Mesodermal cell (in vitro differentiated cells): Measurements from ENCODE around the gene MAMDC4.

Source experiments
- H3K27ac ChIP-seq: 2 replicates; pipeline ENCODE4 v1.7.0; 2013; ENCODE audit warnings: mild to moderate bottlenecking, low read depth, low read length, moderate library complexity; ENCODE audit not compliant: severe bottlenecking
- H3K36me3 ChIP-seq: 2 replicates; pipeline ENCODE4 v1.7.1; 2013; ENCODE audit warnings: mild to moderate bottlenecking, low read length, moderate library complexity; ENCODE audit not compliant: control insufficient read depth, insufficient read depth
- H3K4me1 ChIP-seq: one replicate; pipeline ENCODE4 v1.7.1; 2013; ENCODE audit warnings: mild to moderate bottlenecking, low read length; ENCODE audit not compliant: insufficient read depth, control insufficient read depth, poor library complexity, severe bottlenecking
- H3K4me3 ChIP-seq: 2 replicates; pipeline ENCODE4 v1.7.0; 2013; ENCODE audit warnings: low read length, control low read depth, mild to moderate bottlenecking; ENCODE audit not compliant: insufficient read depth, poor library complexity, severe bottlenecking; ENCODE audit errors: extremely low read depth
- H3K9me3 ChIP-seq: 2 replicates; pipeline ENCODE4 v1.7.1; 2013; ENCODE audit warnings: mild to moderate bottlenecking, low read length, moderate library complexity; ENCODE audit not compliant: control insufficient read depth
- WGBS, 2 experiments: methylation state at CpG; one replicate each; pipeline ENCODE4 v1.1.5; 2013; ENCODE audit warnings: missing lambda C conversion rate in 2 of 2; ENCODE audit not compliant: insufficient coverage in 2 of 2; 5-methylcytosine and 5-hydroxymethylcytosine counted together

MAMDC4 gene

DNA sequence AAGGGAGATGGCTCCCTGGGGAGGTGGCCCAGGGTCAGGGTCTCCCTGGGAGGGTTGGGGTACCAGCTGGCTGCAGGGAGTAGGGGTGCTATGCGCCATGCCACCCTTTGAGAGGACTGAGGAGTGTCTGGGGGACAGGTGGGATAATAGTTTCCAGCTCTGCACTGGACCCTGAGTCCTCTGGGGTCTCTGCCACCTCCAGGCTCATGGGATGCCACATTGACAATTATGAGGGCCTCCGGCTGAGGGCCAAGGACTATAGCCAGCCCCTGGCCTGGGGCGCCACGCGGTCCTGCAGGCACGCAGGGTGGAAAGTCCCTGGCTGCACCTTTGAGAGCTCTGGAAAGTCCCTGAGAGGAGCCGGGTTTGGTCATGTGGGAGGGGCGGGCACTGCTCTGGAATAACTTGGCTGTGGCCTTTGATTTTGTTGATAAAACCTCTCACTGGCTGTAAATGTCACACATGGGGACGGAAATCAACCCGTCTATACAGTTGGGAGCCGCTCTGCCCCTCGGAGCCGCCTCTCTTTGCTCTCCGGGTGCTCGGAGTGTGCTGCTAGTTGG is 50.2 kb downstream of the MAMDC4 start:
- H3K4me3 ChIP-seq, result no peak overlapping the region
- H3K9me3 ChIP-seq, result no peaks in the 10 kb centered on the region
- 93 to 97% methylated on average over 13 to 14 of the region's 15 CpGs for WGBS, 2 experiments

DNA sequence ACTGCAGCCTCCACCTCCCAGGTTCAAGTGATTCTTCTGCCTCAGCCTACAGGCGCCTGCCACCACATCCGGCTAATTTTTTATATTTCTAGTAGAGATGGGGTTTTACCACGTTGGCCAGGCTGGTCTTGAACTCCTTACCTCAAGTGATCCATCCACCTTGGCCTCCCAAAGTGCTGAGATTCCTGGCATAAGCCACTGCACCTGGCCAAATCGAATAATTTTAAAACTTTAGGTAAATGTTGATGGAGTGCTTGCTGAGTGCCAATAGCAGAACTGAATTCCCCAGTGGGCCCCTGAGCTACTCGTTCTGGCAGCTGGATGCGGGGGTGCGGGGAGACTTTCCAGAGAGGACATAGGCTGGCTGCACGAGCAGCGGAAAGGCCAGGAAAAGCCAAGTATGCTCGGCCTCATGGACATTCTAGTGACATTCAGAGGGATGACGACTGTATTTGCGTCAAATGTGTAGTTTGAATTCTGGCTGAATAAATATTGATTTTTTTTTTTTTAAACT is 51.0 kb downstream of the MAMDC4 start:
- H3K4me1 ChIP-seq, result peaks cover 21% of the 10 kb centered on the region
- peaks cover 87% of the 10 kb centered on the region for H3K36me3 ChIP-seq
- H3K4me3 ChIP-seq, result no peak overlapping the region
- H3K27ac ChIP-seq, result no peak overlapping the region
- WGBS, 2 experiments, result 95 to 97% methylated on average over 8 to 9 of the region's 12 CpGs
- H3K9me3 ChIP-seq, result no peaks in the 10 kb centered on the region

More for the DNA sequence above, 50.2 kb downstream of the MAMDC4 start:
- peaks cover 80% of the 10 kb centered on the region for H3K36me3 ChIP-seq
- peak overlapping the region; percentile 75 for H3K27ac ChIP-seq
- H3K4me1 ChIP-seq, result peaks cover 21% of the 10 kb centered on the region

DNA sequence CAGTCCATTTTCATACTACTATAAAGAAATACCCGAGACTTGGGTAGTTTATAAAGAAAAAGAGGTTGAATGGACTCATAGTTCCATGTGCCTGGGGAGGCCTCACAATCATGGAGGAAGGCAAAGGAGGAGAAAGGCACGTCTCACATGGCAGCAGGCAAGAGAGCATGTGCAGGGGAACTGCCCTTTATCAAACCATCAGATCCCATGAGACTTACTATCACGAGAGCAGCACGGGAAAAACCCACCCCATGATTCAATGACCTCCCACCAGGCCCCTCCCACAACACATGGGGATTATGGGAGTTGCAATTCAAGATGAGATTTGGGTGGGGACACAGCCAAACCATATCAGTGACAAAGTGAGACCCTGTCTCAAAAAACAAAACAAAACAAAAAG is 54.1 kb downstream of the MAMDC4 start:
- Histone ChIP-seq H3K4me1 (peaks cover 12% of the 10 kb centered on the region), H3K4me3 (no peak overlapping the region), H3K9me3 (no peaks in the 10 kb centered on the region), H3K36me3 (peaks cover 83% of the 10 kb centered on the region), H3K27ac (no peak overlapping the region)
- WGBS, 2 experiments, result no CpG with 5 or more reads among the region's 4 CpGs

DNA sequence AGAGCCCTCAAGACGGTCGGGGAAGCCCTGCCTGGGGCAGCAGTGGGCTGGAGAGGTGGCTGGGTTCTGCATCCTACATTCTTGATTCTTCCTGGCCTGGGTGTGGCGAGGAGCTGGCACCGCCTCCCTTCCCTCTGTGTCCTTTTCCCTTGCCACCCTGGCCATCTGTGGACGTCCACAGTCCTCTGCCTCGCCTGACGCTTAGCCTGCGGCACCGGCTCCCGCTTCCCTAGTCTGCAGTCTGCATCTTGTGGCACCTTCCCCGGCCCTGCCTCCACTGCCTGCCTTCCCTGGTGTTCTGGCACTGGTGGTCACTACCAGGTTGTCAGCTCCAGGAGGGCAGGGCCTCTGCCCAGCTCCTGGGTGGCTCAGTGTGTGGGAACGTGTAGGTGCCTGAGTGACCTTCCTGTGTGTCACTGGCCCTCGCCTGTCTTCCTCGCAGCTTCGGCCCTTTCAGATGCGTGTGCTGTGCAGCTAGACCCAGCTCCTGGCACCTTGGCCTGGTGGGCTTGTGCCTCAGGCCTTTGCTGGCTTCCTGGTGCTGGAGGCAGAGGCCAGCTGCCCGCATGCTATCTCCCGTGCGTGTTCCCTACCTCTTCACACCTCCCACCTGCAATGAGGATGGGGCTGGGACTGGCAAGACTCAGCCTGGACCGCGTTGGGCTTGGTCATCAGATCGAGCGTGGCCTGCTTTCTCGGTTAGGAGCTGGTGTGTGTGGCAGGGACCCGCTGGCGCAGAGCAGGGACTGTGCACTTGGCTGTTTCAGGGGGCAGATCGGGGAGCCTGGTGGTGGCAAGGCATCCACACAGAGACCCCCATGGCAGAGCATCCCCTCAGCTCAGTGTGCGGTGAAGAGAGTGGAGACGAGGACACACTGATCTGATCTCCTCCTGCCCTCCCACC is 55.1 kb downstream of the MAMDC4 start:
- WGBS, 2 experiments, result 95 to 97% methylated on average over 25 to 26 of the region's 29 CpGs
- Histone ChIP-seq H3K36me3 (peaks cover 87% of the 10 kb centered on the region), H3K27ac (no peak overlapping the region)

More for the DNA sequence above, 55.1 kb downstream of the MAMDC4 start:
- Histone ChIP-seq H3K4me1 (peaks cover 2% of the 10 kb centered on the region), H3K4me3 (no peak overlapping the region), H3K9me3 (no peaks in the 10 kb centered on the region)
